K562 (cell line): ENCODE data around the gene UBE2D2. TPM values are rescaled to one million over a fixed set of nuclear protein-coding genes. Genes with fewer than 3 reads are reported as not detected.

Experiments used
- CBFB ChIP-seq: sonication (generic); formaldehyde crosslinking; IDR thresholded peaks from 2 replicates; pipeline ENCODE4 v1.4.0; 2020; ENCODE audit warnings: mild to moderate bottlenecking, missing genetic modification reagents
- EP300 ChIP-seq: IDR thresholded peaks from 2 replicates; pipeline ENCODE4 v1.6.1; 2012; ENCODE audit warnings: low read length, improper control_type of control experiment
- FOS ChIP-seq: IDR thresholded peaks from 3 replicates; pipeline ENCODE4 v1.6.1; 2011; ENCODE audit not compliant: insufficient read length; ENCODE audit errors: extremely low read depth
- GATA2 ChIP-seq: sonication (generic); formaldehyde crosslinking; IDR thresholded peaks from 2 replicates; pipeline ENCODE4 v1.4.0; 2020; ENCODE audit warnings: mild to moderate bottlenecking, missing genetic modification reagents
- MEF2A ChIP-seq: IDR thresholded peaks from 2 replicates; pipeline ENCODE4 v1.6.1; 2011; ENCODE audit warnings: low read depth, mild to moderate bottlenecking, low read length, moderate library complexity; ENCODE audit not compliant: control insufficient read depth
- RERE ChIP-seq: sonication (generic); formaldehyde crosslinking; IDR thresholded peaks from 2 replicates; pipeline ENCODE4 v1.8.0; 2023; ENCODE audit warnings: missing genetic modification reagents, mild to moderate bottlenecking, borderline replicate concordance
- RNF2 ChIP-seq: sonication (generic); IDR thresholded peaks from 2 replicates; pipeline ENCODE4 v1.6.1; 2016
- ZNF146 ChIP-seq: IDR thresholded peaks from one replicate; pipeline ENCODE4 v1.6.1; 2018; ENCODE audit warnings: missing compliant biosample characterization; ENCODE audit not compliant: unreplicated experiment
- ZNF583 ChIP-seq: fragments of 250-450 bp; sonication (Bioruptor Pico); IDR thresholded peaks from 2 replicates; pipeline ENCODE4 v1.4.0; 2020
- polyA plus RNA-seq, 8 experiments: library from polyadenylated mRNA; depleted of rRNA in 4 of 8; stranded (reverse) in 5 of 8; unstranded in 3 of 8; fragments of >200 nt; fragmentation: Nextera tagmentation in 2 of 8; fragmentation: Illumina TruSeq in 1 of 8; extraction: Ambion mirVana in 2 of 8; extraction: Trizol in 1 of 8; gene quantifications; 2 replicates each; pipeline versions ENCODE4 v1.2.1 to v1.2.3, GENCODE V29; 2011 to 2014; ENCODE audit warnings: inconsistent platforms in 1 of 8, missing spikeins in 1 of 8
- total RNA-seq, 7 experiments: library from RNA; depleted of rRNA in 6 of 7; stranded (reverse); fragments of >200 nt in 6 of 7; fragmentation: Illumina TruSeq in 2 of 7; extraction: Trizol in 2 of 7; gene quantifications; 2 replicates each; pipeline versions ENCODE4 v1.2.1 to v1.2.3, GENCODE V29; 2011 to 2021; ENCODE audit warnings: low replicate concordance in 1 of 7
- TF ChIP-seq, protein P1 (sequence below): fragments of 450-650 bp; IDR thresholded peaks from 2 replicates; pipeline ENCODE4 v1.6.1; 2016; ENCODE audit warnings: mild to moderate bottlenecking, moderate library complexity

The UBE2D2 gene
- total and polyA plus RNA-seq, 9 of the 15 experiments (the other 6 are each of a cell fraction or from before 2014, with no cell fraction given) = 53.6 to 198 (median 122) TPM

DNA sequence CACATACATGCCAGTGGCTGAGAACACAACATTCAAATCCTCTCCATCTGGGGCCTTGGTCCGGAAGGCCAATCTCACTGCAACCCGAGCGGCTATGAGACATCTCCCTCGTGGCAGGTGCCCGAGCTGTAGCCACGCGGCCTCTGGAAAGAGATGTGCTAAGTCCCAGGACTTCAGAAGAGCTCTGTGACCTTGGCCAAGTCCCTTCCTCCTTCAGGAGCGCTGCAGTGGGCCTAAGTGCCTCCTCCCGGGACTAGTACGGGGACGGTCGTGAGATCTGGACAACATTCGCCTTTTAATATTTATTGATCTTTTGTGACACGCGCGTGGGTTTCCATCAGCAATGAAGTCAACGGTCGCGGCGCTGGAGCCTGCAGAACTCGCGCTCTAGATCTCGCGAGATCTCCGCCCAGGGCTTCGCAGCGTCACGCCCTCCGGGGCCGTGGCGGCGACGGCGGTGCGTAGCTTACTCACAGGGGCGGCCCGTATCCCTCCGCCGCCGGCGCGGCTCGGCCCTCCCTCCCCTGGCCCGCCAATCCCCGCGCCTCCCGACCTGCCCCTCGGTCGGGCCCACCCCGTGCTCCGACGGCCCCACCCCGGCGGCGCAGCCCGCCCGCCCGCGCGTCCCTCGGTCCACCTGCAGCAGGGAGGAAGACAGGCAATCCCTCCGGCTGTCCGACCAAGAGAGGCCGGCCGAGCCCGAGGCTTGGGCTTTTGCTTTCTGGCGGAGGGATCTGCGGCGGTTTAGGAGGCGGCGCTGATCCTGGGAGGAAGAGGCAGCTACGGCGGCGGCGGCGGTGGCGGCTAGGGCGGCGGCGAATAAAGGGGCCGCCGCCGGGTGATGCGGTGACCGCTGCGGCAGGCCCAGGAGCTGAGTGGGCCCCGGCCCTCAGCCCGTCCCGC is at the start of gene UBE2D2 (continued):
- no peak for TF ChIP-seq RERE (CRISPR knock-in tag)
- peak; percentile 88 for TF ChIP-seq CBFB (CRISPR knock-in tag)
- TF ChIP-seq, protein P1, sequence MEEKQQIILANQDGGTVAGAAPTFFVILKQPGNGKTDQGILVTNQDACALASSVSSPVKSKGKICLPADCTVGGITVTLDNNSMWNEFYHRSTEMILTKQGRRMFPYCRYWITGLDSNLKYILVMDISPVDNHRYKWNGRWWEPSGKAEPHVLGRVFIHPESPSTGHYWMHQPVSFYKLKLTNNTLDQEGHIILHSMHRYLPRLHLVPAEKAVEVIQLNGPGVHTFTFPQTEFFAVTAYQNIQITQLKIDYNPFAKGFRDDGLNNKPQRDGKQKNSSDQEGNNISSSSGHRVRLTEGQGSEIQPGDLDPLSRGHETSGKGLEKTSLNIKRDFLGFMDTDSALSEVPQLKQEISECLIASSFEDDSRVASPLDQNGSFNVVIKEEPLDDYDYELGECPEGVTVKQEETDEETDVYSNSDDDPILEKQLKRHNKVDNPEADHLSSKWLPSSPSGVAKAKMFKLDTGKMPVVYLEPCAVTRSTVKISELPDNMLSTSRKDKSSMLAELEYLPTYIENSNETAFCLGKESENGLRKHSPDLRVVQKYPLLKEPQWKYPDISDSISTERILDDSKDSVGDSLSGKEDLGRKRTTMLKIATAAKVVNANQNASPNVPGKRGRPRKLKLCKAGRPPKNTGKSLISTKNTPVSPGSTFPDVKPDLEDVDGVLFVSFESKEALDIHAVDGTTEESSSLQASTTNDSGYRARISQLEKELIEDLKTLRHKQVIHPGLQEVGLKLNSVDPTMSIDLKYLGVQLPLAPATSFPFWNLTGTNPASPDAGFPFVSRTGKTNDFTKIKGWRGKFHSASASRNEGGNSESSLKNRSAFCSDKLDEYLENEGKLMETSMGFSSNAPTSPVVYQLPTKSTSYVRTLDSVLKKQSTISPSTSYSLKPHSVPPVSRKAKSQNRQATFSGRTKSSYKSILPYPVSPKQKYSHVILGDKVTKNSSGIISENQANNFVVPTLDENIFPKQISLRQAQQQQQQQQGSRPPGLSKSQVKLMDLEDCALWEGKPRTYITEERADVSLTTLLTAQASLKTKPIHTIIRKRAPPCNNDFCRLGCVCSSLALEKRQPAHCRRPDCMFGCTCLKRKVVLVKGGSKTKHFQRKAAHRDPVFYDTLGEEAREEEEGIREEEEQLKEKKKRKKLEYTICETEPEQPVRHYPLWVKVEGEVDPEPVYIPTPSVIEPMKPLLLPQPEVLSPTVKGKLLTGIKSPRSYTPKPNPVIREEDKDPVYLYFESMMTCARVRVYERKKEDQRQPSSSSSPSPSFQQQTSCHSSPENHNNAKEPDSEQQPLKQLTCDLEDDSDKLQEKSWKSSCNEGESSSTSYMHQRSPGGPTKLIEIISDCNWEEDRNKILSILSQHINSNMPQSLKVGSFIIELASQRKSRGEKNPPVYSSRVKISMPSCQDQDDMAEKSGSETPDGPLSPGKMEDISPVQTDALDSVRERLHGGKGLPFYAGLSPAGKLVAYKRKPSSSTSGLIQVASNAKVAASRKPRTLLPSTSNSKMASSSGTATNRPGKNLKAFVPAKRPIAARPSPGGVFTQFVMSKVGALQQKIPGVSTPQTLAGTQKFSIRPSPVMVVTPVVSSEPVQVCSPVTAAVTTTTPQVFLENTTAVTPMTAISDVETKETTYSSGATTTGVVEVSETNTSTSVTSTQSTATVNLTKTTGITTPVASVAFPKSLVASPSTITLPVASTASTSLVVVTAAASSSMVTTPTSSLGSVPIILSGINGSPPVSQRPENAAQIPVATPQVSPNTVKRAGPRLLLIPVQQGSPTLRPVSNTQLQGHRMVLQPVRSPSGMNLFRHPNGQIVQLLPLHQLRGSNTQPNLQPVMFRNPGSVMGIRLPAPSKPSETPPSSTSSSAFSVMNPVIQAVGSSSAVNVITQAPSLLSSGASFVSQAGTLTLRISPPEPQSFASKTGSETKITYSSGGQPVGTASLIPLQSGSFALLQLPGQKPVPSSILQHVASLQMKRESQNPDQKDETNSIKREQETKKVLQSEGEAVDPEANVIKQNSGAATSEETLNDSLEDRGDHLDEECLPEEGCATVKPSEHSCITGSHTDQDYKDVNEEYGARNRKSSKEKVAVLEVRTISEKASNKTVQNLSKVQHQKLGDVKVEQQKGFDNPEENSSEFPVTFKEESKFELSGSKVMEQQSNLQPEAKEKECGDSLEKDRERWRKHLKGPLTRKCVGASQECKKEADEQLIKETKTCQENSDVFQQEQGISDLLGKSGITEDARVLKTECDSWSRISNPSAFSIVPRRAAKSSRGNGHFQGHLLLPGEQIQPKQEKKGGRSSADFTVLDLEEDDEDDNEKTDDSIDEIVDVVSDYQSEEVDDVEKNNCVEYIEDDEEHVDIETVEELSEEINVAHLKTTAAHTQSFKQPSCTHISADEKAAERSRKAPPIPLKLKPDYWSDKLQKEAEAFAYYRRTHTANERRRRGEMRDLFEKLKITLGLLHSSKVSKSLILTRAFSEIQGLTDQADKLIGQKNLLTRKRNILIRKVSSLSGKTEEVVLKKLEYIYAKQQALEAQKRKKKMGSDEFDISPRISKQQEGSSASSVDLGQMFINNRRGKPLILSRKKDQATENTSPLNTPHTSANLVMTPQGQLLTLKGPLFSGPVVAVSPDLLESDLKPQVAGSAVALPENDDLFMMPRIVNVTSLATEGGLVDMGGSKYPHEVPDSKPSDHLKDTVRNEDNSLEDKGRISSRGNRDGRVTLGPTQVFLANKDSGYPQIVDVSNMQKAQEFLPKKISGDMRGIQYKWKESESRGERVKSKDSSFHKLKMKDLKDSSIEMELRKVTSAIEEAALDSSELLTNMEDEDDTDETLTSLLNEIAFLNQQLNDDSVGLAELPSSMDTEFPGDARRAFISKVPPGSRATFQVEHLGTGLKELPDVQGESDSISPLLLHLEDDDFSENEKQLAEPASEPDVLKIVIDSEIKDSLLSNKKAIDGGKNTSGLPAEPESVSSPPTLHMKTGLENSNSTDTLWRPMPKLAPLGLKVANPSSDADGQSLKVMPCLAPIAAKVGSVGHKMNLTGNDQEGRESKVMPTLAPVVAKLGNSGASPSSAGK = peak; percentile 99
- peak; percentile 56; the same call in 1 of the 2 replicates for TF ChIP-seq ZNF583
- TF ChIP-seq ZNF146 (CRISPR knock-in tag) = no peak
- TF ChIP-seq RNF2 = peak; percentile 14; the same call in 1 of the 2 replicates
- no peak for TF ChIP-seq FOS
- TF ChIP-seq GATA2 (CRISPR knock-in tag) = no peak
- TF ChIP-seq MEF2A = no peak
- peak; percentile 33 for TF ChIP-seq EP300
